Transverse colon (tissue), 4 donors: Measurements from ENCODE around the gene C1orf21. TPM values are rescaled to one million over a fixed set of nuclear protein-coding genes. Genes with fewer than 3 reads are reported as not detected.

Experiments
- DNase-seq: peaks from one replicate; pipeline ENCODE4 v3.0.0-alpha.2; 2019
- H3K27ac ChIP-seq, 4 donors: fragments of 200-600 bp; sonication (generic); 2 replicates each; pipeline ENCODE4 v1.5.1; 2016 to 2018; ENCODE audit warnings: inconsistent platforms in 4 of 4
- H3K27me3 ChIP-seq: fragments of 200-600 bp; sonication (generic); 2 replicates; pipeline ENCODE4 v1.5.1; 2017; ENCODE audit warnings: inconsistent platforms
- H3K36me3 ChIP-seq, 4 donors: fragments of 200-600 bp; sonication (generic); 2 replicates each; pipeline ENCODE4 v1.5.1; 2017 to 2019; ENCODE audit warnings: inconsistent platforms in 4 of 4
- H3K4me1 ChIP-seq, 4 donors: fragments of 200-600 bp; sonication (generic); 2 replicates each; pipeline ENCODE4 v1.5.1; 2017 to 2020; ENCODE audit warnings: inconsistent platforms in 4 of 4
- H3K4me3 ChIP-seq, 4 donors: fragments of 200-600 bp; sonication (generic); 1 replicate in 1 of 4; 2 replicates in 3 of 4; pipeline versions ENCODE4 v1.5.1 to v1.6.1; 2017 to 2019; ENCODE audit warnings: inconsistent platforms in 4 of 4
- H3K9me3 ChIP-seq, 2 donors: fragments of 200-600 bp; sonication (generic); 2 replicates each; pipeline ENCODE4 v1.5.1; 2017 to 2019; ENCODE audit warnings: inconsistent platforms in 2 of 2
- CTCF ChIP-seq, 5 experiments: fragments of 200-600 bp in 3 of 5; fragments of 450-650 bp in 2 of 5; sonication (generic) in 3 of 5; IDR thresholded peaks; 1 replicate in 2 of 5; 2 replicates in 3 of 5; pipeline ENCODE4 v1.5.1; 2016 to 2017; ENCODE audit warnings: antibody characterized with exemption in 5 of 5, inconsistent platforms in 3 of 5, mild to moderate bottlenecking in 2 of 5, moderate library complexity in 1 of 5
- EP300 ChIP-seq: sonication (generic); formaldehyde crosslinking; IDR thresholded peaks from one replicate; pipeline ENCODE4 v1.6.1; 2017; ENCODE audit warnings: antibody characterized with exemption, low read depth
- POLR2A ChIP-seq: fragments of 450-650 bp; IDR thresholded peaks from one replicate; pipeline ENCODE4 v1.6.1; 2016; ENCODE audit warnings: antibody characterized with exemption, mild to moderate bottlenecking, moderate library complexity
- POLR2AphosphoS5 ChIP-seq, 3 donors: sonication (generic); formaldehyde crosslinking; IDR thresholded peaks; one replicate each; pipeline ENCODE4 v1.6.1; 2016; ENCODE audit warnings: antibody characterized with exemption in 3 of 3
- WGBS, 2 donors: methylation state at CpG; one replicate each; pipeline ENCODE4 v1.1.5; 2018; ENCODE audit warnings: low coverage in 1 of 2; 5-methylcytosine and 5-hydroxymethylcytosine counted together
- in situ Hi-C, 4 donors: fragments of 200-750 bp; cut with MboI; loops; one replicate each; pipeline versions ENCODE4 v1.15.0 to v1.15.1; 2017; ENCODE audit warnings: low sequenced_read_pairs in 3 of 4, low pct_ligation_motif_present in 1 of 4, low pct_unique_long_range_greater_than_20kb in 1 of 4
- intact Hi-C: fragments of 100-400 bp; cut with DNase I; formaldehyde crosslinking; loops from one replicate; pipeline ENCODE4 v1.15.1; 2023; ENCODE audit warnings: low total_unique reads
- total RNA-seq, 4 donors: library from RNA; depleted of rRNA; stranded (reverse); fragments of >200 nt; gene quantifications; one replicate each; pipeline ENCODE4 v1.1.0, GENCODE V29; 2016

The C1orf21 gene
- total RNA-seq, 4 donors from 2014 or later = 38.4 to 70.0 (median 62.4) TPM

- no peak for DNase-seq
- Histone ChIP-seq H3K4me3 (no peak overlapping the region), H3K36me3 (no peaks in the 10 kb centered on the region), H3K9me3 (no peaks in the 10 kb centered on the region), H3K27ac (no peak overlapping the region), H3K27me3 (no peaks in the 10 kb centered on the region), H3K4me1 (peaks cover 7 to 30% (median 10%) of the 10 kb centered on the region in 4 donors)
- in situ Hi-C loops (no loop called here), intact Hi-C loops (no loop called here)
- TF ChIP-seq POLR2A = no peak
- TF ChIP-seq CTCF (IDR thresholded peaks at IDR 0.05) = no peak
- no peak for TF ChIP-seq POLR2AphosphoS5 (IDR thresholded peaks at IDR 0.05)
- TF ChIP-seq EP300 = no peak
- WGBS, 2 donors = 62% methylated on average over 4 of the region's 4 CpGs
Observed at GRCh38 chr1:184518736-184519357, 132.0 kb downstream of the C1orf21 start.

- Histone ChIP-seq H3K36me3 (no peaks in the 10 kb centered on the region), H3K9me3 (no peaks in the 10 kb centered on the region), H3K27me3 (no peaks in the 10 kb centered on the region), H3K27ac (no peak overlapping the region), H3K4me1 (peaks cover 0 to 17% (median 0%) of the 10 kb centered on the region in 4 donors), H3K4me3 (no peak overlapping the region)
- intact Hi-C loops = no loop called here
- WGBS, 2 donors = 74 to 83% methylated on average over 2 of the region's 2 CpGs
- in situ Hi-C loops = no loop called here
- DNase-seq = no peak
- TF ChIP-seq EP300 (no peak), POLR2A (no peak), CTCF (IDR thresholded peaks at IDR 0.05) (no peak), POLR2AphosphoS5 (IDR thresholded peaks at IDR 0.05) (no peak)
Observed at GRCh38 chr1:184520336-184520735, 133.5 kb downstream of the C1orf21 start.

GRCh38 chr1:184524248-184524647, 137.4 kb downstream of the C1orf21 start:
- H3K4me1 ChIP-seq = peaks cover 0 to 3% (median 0%) of the 10 kb centered on the region in 4 donors
- no peak overlapping the region for H3K4me3 ChIP-seq
- intact Hi-C loops (no loop called here), in situ Hi-C loops (no loop called here)
- no peaks in the 10 kb centered on the region for H3K27me3 ChIP-seq
- H3K36me3 ChIP-seq = no peaks in the 10 kb centered on the region
- TF ChIP-seq POLR2AphosphoS5 (IDR thresholded peaks at IDR 0.05) = no peak
- TF ChIP-seq EP300 = no peak
- TF ChIP-seq CTCF (IDR thresholded peaks at IDR 0.05) = no peak
- no peak for TF ChIP-seq POLR2A
- DNase-seq = no peak
- no peaks in the 10 kb centered on the region for H3K9me3 ChIP-seq
- no peak overlapping the region for H3K27ac ChIP-seq
- 96 to 100% methylated on average over 1 of the region's 1 CpG for WGBS, 2 donors

- no peaks in the 10 kb centered on the region for H3K9me3 ChIP-seq
- no peak overlapping the region for H3K27ac ChIP-seq
- no peaks in the 10 kb centered on the region for H3K27me3 ChIP-seq
- intact Hi-C loops = no loop called here
- no peak overlapping the region for H3K4me3 ChIP-seq
- no peak for DNase-seq
- WGBS, 2 donors = 83 to 100% methylated on average over 3 to 4 of the region's 4 CpGs
- peaks cover 0 to 12% (median 2%) of the 10 kb centered on the region in 4 donors for H3K4me1 ChIP-seq
- no peaks in the 10 kb centered on the region for H3K36me3 ChIP-seq
- in situ Hi-C loops = no loop called here
- TF ChIP-seq CTCF (IDR thresholded peaks at IDR 0.05) (no peak), EP300 (no peak), POLR2A (no peak), POLR2AphosphoS5 (IDR thresholded peaks at IDR 0.05) (no peak)
Observed at GRCh38 chr1:184527402-184527801, 140.6 kb downstream of the C1orf21 start.
